ENCODE results near the gene GPC6. TPM values are rescaled to one million over a fixed set of nuclear protein-coding genes. Genes with fewer than 3 reads are reported as not detected.

GPC6 gene
- total RNA-seq, 1 experiment from 2014 or later, result 63.7 TPM

DNA sequence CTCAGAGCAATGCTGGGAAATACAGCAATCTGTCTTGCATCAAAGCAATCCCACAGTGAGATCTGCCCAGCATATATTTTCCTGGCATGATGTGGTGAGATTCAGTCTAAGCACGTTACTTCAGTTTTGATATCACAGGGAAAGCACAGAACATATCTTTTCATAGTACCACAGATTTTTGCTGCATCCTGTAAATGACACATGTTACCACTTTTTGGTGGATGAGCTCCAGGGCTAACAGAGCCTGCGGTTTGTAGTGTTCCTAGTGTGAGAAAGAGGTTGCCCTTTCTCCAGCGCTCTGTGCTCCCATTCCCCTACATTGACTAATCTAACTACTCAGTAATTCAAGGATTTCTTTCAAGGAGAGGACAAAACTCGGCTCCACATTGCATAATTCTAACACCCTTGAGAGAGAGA, 409.0 kb downstream of the GPC6 start:
- DNase-seq, result no peak
- Histone ChIP-seq H3K27me3 (ENCODE audit: control insufficient read depth, insufficient read depth, low read length) (no peaks in the 10 kb centered on the region), H3K4me3 (ENCODE audit: insufficient read depth, low read depth, low read length) (no peak overlapping the region), H3K36me3 (replicated peaks; ENCODE audit: control insufficient read depth, insufficient read depth, low read length) (no peaks in the 10 kb centered on the region)

DNA sequence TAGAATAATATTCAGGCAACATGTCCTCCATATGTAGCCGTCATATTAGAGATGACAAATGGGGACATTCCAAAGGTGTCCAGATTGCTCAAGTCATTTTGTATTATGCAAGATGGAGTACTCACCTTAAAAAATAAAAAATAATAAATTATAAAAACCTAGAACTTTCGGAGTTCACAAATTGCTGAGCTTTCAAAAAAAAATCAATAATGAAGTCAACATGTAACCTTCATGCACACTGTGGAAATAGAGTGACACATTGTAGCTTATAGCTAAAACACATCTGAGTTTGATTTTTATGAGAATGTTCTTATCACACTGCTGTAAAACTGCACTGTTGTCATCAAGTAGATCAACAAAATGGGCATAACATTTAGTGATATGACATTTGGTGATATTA, 411.2 kb downstream of the GPC6 start:
- H3K4me3 ChIP-seq (ENCODE audit: insufficient read depth, low read depth, low read length), result no peak overlapping the region
- DNase-seq, result no peak
- H3K27me3 ChIP-seq (ENCODE audit: control insufficient read depth, insufficient read depth, low read length), result no peaks in the 10 kb centered on the region

GRCh38 chr13:93640452-93640851, 413.8 kb downstream of the GPC6 start:
- no peak for DNase-seq
- H3K4me3 ChIP-seq (ENCODE audit: insufficient read depth, low read depth, low read length), result no peak overlapping the region
- no peaks in the 10 kb centered on the region for H3K27me3 ChIP-seq (ENCODE audit: control insufficient read depth, insufficient read depth, low read length)

More for the DNA sequence above, 411.2 kb downstream of the GPC6 start:
- H3K36me3 ChIP-seq (replicated peaks; ENCODE audit: control insufficient read depth, insufficient read depth, low read length), result no peaks in the 10 kb centered on the region

DNA sequence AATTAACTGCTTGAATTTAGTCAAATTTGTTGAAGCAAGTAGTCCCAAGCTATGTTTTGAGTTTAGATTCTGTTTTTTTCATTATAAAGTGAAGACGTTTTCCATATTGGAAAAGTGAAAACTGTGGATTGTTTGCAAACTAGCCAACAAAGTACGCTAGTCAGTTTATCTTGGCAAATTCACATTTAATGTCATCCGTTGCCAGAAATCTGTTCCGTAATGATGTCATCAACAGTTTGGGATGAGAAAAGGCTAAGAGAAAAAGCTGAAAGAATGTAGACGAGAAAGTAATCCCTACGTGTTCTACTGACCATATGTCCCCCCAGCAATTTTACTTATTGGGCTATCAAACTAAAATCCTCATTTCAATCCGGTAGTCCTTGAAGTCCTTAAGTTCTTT, 419.6 kb downstream of the GPC6 start:
- no peaks in the 10 kb centered on the region for H3K27me3 ChIP-seq (ENCODE audit: control insufficient read depth, insufficient read depth, low read length)
- no peaks in the 10 kb centered on the region for H3K36me3 ChIP-seq (replicated peaks; ENCODE audit: control insufficient read depth, insufficient read depth, low read length)
- DNase-seq, result no peak
- no peak overlapping the region for H3K4me3 ChIP-seq (ENCODE audit: insufficient read depth, low read depth, low read length)

More at GRCh38 chr13:93640452-93640851, 413.8 kb downstream of the GPC6 start:
- H3K36me3 ChIP-seq (replicated peaks; ENCODE audit: control insufficient read depth, insufficient read depth, low read length), result no peaks in the 10 kb centered on the region

- H3K4me3 ChIP-seq (ENCODE audit: insufficient read depth, low read depth, low read length), result no peak overlapping the region
- no peak for DNase-seq
- no peaks in the 10 kb centered on the region for H3K36me3 ChIP-seq (replicated peaks; ENCODE audit: control insufficient read depth, insufficient read depth, low read length)
- no peaks in the 10 kb centered on the region for H3K27me3 ChIP-seq (ENCODE audit: control insufficient read depth, insufficient read depth, low read length)
Measured at GRCh38 chr13:93649496-93649895, 422.9 kb downstream of the GPC6 start.

DNA sequence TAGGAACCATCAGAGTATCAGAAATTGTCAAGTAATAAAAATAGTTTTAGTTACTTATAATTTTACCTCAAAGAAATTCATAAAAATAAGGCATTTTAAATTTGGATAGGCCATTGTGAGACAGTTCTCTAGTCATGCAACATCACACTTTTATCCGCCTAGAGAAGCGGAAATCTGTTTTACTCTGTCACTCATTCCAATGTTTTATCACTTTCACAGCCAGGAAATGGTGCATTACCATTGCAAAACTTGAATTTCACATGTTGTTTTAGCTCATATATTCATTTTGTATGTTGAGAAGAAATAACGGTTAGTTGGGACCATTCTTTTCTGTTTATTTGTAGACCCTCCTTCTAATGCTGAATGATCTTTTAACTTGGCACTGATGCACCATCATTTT, 427.2 kb downstream of the GPC6 start:
- H3K36me3 ChIP-seq (replicated peaks; ENCODE audit: control insufficient read depth, insufficient read depth, low read length), result no peaks in the 10 kb centered on the region

DNA sequence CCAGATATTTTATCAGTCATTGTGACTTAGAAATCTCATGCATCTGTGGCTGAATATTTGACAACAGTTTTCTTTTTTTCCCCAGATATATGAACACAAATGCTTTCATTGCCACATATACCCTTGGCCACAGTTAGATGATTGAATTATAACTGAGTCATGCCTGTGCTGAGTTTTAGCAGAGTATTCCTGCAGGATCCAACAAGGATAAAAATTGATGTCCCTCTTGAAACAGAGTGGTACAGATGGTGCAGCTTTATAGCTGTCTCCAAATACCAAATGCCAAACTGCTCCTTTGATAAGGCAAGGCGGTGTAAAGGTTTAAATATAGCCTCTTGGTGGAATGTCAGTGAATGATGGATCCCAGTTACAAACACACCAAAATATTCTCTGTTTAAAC, 428.5 kb downstream of the GPC6 start:
- Histone ChIP-seq H3K27me3 (ENCODE audit: control insufficient read depth, insufficient read depth, low read length) (no peaks in the 10 kb centered on the region), H3K4me3 (ENCODE audit: insufficient read depth, low read depth, low read length) (no peak overlapping the region), H3K36me3 (replicated peaks; ENCODE audit: control insufficient read depth, insufficient read depth, low read length) (no peaks in the 10 kb centered on the region)
- no peak for DNase-seq

More for the DNA sequence above, 427.2 kb downstream of the GPC6 start:
- H3K4me3 ChIP-seq (ENCODE audit: insufficient read depth, low read depth, low read length), result no peak overlapping the region
- DNase-seq, result no peak
- H3K27me3 ChIP-seq (ENCODE audit: control insufficient read depth, insufficient read depth, low read length), result no peaks in the 10 kb centered on the region

- Histone ChIP-seq H3K36me3 (replicated peaks; ENCODE audit: control insufficient read depth, insufficient read depth, low read length) (no peaks in the 10 kb centered on the region), H3K27me3 (ENCODE audit: control insufficient read depth, insufficient read depth, low read length) (no peaks in the 10 kb centered on the region), H3K4me3 (ENCODE audit: insufficient read depth, low read depth, low read length) (no peak overlapping the region)
- DNase-seq, result no peak
Measured at GRCh38 chr13:93660391-93661063, 433.9 kb downstream of the GPC6 start.

GRCh38 chr13:93670866-93671265, 444.3 kb downstream of the GPC6 start:
- no peaks in the 10 kb centered on the region for H3K27me3 ChIP-seq (ENCODE audit: control insufficient read depth, insufficient read depth, low read length)
- no peak overlapping the region for H3K4me3 ChIP-seq (ENCODE audit: insufficient read depth, low read depth, low read length)
- H3K36me3 ChIP-seq (replicated peaks; ENCODE audit: control insufficient read depth, insufficient read depth, low read length), result no peaks in the 10 kb centered on the region
- DNase-seq, result no peak

- no peak for DNase-seq
- H3K27me3 ChIP-seq (ENCODE audit: control insufficient read depth, insufficient read depth, low read length), result no peaks in the 10 kb centered on the region
- H3K36me3 ChIP-seq (replicated peaks; ENCODE audit: control insufficient read depth, insufficient read depth, low read length), result no peaks in the 10 kb centered on the region
- H3K4me3 ChIP-seq (ENCODE audit: insufficient read depth, low read depth, low read length), result no peak overlapping the region
Measured at GRCh38 chr13:93672996-93673395, 446.4 kb downstream of the GPC6 start.

DNA sequence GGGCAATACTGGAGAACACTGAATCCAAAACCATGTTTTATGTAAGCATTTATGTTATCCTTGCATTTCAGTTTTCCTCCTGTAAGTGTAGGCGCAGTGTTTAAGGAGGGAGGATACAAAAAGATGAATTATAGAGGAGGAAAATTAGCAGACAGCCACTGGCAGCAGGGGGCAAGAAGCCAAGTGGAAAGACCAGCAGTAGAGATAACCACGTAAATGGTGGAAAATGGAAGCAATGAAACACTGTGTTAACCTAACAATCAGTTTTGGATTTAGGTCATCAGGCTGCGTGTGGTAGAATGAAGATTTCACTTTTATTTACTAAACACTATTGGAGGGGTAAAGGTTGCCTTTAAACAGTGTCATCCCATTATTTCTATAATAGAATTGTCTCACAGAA, 447.3 kb downstream of the GPC6 start:
- H3K36me3 ChIP-seq (replicated peaks; ENCODE audit: control insufficient read depth, insufficient read depth, low read length), result no peaks in the 10 kb centered on the region
- H3K4me3 ChIP-seq (ENCODE audit: insufficient read depth, low read depth, low read length), result no peak overlapping the region
- DNase-seq, result no peak
- H3K27me3 ChIP-seq (ENCODE audit: control insufficient read depth, insufficient read depth, low read length), result no peaks in the 10 kb centered on the region

DNA sequence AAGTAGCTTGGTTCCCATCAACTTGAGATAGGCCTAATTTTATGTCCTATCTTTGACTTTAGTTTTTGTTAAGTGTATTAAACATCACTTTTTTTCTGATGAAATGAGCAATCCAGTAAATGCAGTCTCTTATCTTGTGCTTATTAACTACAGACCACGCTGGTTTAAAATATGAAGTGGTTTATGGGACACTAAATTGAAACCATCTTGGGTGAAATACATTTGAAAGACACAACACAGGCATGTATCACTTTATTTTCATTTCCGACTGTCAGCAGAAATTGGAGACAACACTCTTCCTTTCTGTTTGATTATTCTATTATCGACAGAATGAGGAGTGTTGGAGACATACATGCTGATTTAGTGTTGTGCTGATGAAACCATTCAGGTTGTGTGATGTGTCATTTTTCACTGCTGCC, 447.7 kb downstream of the GPC6 start:
- DNase-seq, result no peak
- H3K4me3 ChIP-seq (ENCODE audit: insufficient read depth, low read depth, low read length), result no peak overlapping the region
- H3K27me3 ChIP-seq (ENCODE audit: control insufficient read depth, insufficient read depth, low read length), result no peaks in the 10 kb centered on the region
- H3K36me3 ChIP-seq (replicated peaks; ENCODE audit: control insufficient read depth, insufficient read depth, low read length), result no peaks in the 10 kb centered on the region

- no peaks in the 10 kb centered on the region for H3K27me3 ChIP-seq (ENCODE audit: control insufficient read depth, insufficient read depth, low read length)
- H3K4me3 ChIP-seq (ENCODE audit: insufficient read depth, low read depth, low read length), result no peak overlapping the region
- DNase-seq, result no peak
- H3K36me3 ChIP-seq (replicated peaks; ENCODE audit: control insufficient read depth, insufficient read depth, low read length), result no peaks in the 10 kb centered on the region
Measured at GRCh38 chr13:93680329-93680728, 453.7 kb downstream of the GPC6 start.

GRCh38 chr13:93685900-93686299, 459.3 kb downstream of the GPC6 start:
- DNase-seq, result no peak
- no peaks in the 10 kb centered on the region for H3K36me3 ChIP-seq (replicated peaks; ENCODE audit: control insufficient read depth, insufficient read depth, low read length)
- no peak overlapping the region for H3K4me3 ChIP-seq (ENCODE audit: insufficient read depth, low read depth, low read length)
- no peaks in the 10 kb centered on the region for H3K27me3 ChIP-seq (ENCODE audit: control insufficient read depth, insufficient read depth, low read length)

DNA sequence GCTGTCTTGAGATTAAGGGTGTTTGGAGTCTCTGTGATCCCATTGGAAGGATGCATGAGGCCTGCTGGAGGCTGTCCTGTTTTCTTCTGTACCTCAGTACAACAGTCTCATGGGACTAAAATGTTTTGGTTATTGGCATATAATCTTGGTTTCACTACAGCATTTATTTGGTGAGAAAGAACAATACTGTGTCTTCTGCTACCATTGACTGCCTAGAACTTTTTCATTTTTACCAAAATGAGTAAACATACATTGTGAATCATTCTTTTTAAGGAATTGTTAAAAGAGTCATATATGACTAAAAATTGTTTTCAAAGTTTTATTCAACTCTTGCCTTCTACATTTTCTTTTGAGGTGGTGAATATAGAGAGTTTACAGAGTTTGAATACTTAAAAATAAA, 459.8 kb downstream of the GPC6 start:
- Histone ChIP-seq H3K36me3 (replicated peaks; ENCODE audit: control insufficient read depth, insufficient read depth, low read length) (no peaks in the 10 kb centered on the region), H3K4me3 (ENCODE audit: insufficient read depth, low read depth, low read length) (no peak overlapping the region), H3K27me3 (ENCODE audit: control insufficient read depth, insufficient read depth, low read length) (no peaks in the 10 kb centered on the region)
- DNase-seq, result no peak

- DNase-seq, result no peak
- no peaks in the 10 kb centered on the region for H3K36me3 ChIP-seq (replicated peaks; ENCODE audit: control insufficient read depth, insufficient read depth, low read length)
- no peak overlapping the region for H3K4me3 ChIP-seq (ENCODE audit: insufficient read depth, low read depth, low read length)
- H3K27me3 ChIP-seq (ENCODE audit: control insufficient read depth, insufficient read depth, low read length), result no peaks in the 10 kb centered on the region
Measured at GRCh38 chr13:93687261-93687660, 460.7 kb downstream of the GPC6 start.
